ENCODE results near the gene CCDC142. TPM values are rescaled to one million over a fixed set of nuclear protein-coding genes. Genes with fewer than 3 reads are reported as not detected.

The CCDC142 gene
- total RNA-seq, 4 donors from 2014 or later: 7.4 to 31.6 (median 27.3) TPM

- TF ChIP-seq CTCF (IDR thresholded peaks at IDR 0.05): no peak
- ATAC-seq (ENCODE audit: low FRiP score) (peak; percentile 31), DNase-seq (ENCODE audit: low spot score) (no peak)
Observed at GRCh38 chr2:74528600-74529356, 46.0 kb upstream of the CCDC142 start.

- no peak for TF ChIP-seq CTCF (IDR thresholded peaks at IDR 0.05)
Observed at GRCh38 chr2:74527741-74528140, 44.9 kb upstream of the CCDC142 start.

GRCh38 chr2:74526649-74527230 is 43.9 kb upstream of the CCDC142 start:
- ATAC-seq (ENCODE audit: low FRiP score): no peak
- TF ChIP-seq CTCF (IDR thresholded peaks at IDR 0.05): no peak
- no peak for DNase-seq (ENCODE audit: low spot score)

More at GRCh38 chr2:74527741-74528140, 44.9 kb upstream of the CCDC142 start:
- no peak for DNase-seq (ENCODE audit: low spot score)
- ATAC-seq (ENCODE audit: low FRiP score): no peak

- DNase-seq (ENCODE audit: low spot score) (no peak), ATAC-seq (ENCODE audit: low FRiP score) (no peak)
- TF ChIP-seq CTCF (IDR thresholded peaks at IDR 0.05): no peak
Observed at GRCh38 chr2:74525717-74526648, 43.2 kb upstream of the CCDC142 start, which contains the start of gene DQX1. Gene DQX1, minus strand, starts transcription at chr2:74526231. Its CDS starts 502 bp downstream, at chr2:74525729.

- no peak for TF ChIP-seq CTCF (IDR thresholded peaks at IDR 0.05)
- ATAC-seq (ENCODE audit: low FRiP score) (no peak), DNase-seq (ENCODE audit: low spot score) (no peak)
Observed at GRCh38 chr2:74524955-74525716, 42.3 kb upstream of the CCDC142 start.

- no peak for ATAC-seq (ENCODE audit: low FRiP score)
- no peak for DNase-seq (ENCODE audit: low spot score)
- no peak for TF ChIP-seq CTCF (IDR thresholded peaks at IDR 0.05)
Observed at GRCh38 chr2:74524005-74524404, 41.2 kb upstream of the CCDC142 start.

Measured in omental fat pad (tissue), 4 donors.